OCI-LY1 (cell line): ENCODE data around the gene OR6B2.
"Not testable (repeated sequence)": the region's sequence is repeated elsewhere in the genome, so short reads cannot be mapped to it uniquely, and the experiment has no call there.

Experiments
- CTCF ChIP-seq: fragments of 200-600 bp; sonication (generic), shearing (Covaris generic); IDR thresholded peaks from 2 replicates; pipeline ENCODE4 v1.5.1; 2017; ENCODE audit warnings: mild to moderate bottlenecking, antibody characterized with exemption, low read length, moderate library complexity, mixed read lengths
- EZH2 ChIP-seq: fragments of 200-600 bp; sonication (generic), shearing (Covaris generic); IDR thresholded peaks from 2 replicates; pipeline ENCODE4 v1.8.0; 2017; ENCODE audit warnings: borderline replicate concordance, mixed run types, mild to moderate bottlenecking, antibody characterized with exemption, low read length, moderate library complexity, mixed read lengths

DNA sequence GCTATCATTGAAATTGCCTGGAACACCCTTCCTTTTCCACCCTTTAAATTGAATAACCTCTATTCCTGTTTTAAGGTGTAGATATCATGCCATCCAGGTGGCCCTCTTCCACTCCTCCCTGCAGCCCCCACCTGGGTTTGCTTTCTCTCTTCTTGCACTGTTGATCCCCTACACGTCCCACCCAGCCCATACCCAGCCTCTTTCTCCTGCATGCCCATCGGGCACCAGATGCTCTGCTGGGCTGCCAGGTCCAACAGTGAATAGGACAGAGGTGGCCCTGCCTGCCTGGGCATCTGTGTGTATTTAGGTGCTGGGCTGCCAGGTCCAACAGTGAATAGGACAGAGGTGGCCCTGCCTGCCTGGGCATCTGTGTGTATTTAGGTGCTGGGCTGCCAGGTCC, 13.9 kb upstream of the OR6B2 start:
- not testable (repeated sequence) for TF ChIP-seq CTCF, EZH2
